Measurements from ENCODE around the gene KDM4B. TPM values are rescaled to one million over a fixed set of nuclear protein-coding genes. Genes with fewer than 3 reads are reported as not detected.

Gene KDM4B
- total RNA-seq, 1 donor from 2014 or later, result 38.9 TPM

DNA sequence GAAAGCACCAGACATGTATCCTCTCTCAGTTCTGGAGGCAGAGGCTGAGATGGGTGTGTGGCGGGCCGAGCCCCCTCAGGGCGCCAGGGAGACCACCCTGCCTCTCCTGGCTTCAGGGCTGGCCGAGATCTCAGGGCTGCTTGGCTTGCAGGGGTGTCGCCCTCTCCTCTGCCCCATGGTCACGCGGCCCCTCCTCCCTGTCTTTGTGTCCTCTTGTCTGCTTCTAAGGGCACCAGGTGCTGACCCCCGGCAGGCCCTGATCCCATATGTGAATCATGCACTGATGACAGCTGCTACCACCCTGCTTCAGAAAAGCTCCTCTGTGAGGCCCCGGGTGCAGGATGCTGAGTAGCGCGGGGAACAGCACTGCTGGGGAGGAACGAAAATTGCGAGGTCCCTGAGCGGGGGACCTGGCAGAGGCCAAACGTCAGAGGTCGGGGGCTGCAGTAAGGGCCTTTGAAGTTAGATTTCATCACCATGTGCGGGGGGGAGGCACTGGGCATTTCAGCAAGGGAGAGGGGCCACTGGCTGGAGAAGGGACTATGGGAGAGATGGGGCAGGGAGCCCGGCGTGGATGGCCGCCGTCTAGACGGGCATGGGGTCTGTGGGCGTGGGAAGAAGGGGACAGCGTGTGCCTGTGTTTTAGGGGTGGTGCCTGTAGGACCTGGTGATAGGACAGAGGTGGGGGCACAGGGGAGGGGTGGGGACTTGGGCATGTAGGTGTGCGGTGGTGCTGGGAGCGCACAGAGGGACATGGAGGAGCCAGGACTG is 125.2 kb downstream of the KDM4B start:
- H3K27ac Mint-ChIP-seq, result no peak overlapping the region
- no peak overlapping the region for H3K4me3 Mint-ChIP-seq
- no peak for DNase-seq (ENCODE audit: low spot score)
- H3K4me1 Mint-ChIP-seq (ENCODE audit: low read depth), result no peaks in the 10 kb centered on the region
- H3K36me3 Mint-ChIP-seq (ENCODE audit: low read depth), result peaks cover 24% of the 10 kb centered on the region
- intact Hi-C loops (cut with micrococcal nuclease), result no loop called here
- peaks cover 19% of the 10 kb centered on the region for H3K9me3 Mint-ChIP-seq
- H3K27me3 Mint-ChIP-seq (ENCODE audit: insufficient read depth), result no peaks in the 10 kb centered on the region

- Mint-ChIP-seq H3K4me1 (ENCODE audit: low read depth) (no peaks in the 10 kb centered on the region), H3K9me3 (peaks cover 27% of the 10 kb centered on the region), H3K36me3 (ENCODE audit: low read depth) (peaks cover 32% of the 10 kb centered on the region), H3K27ac (no peak overlapping the region), H3K27me3 (ENCODE audit: insufficient read depth) (no peaks in the 10 kb centered on the region), H3K4me3 (no peak overlapping the region)
- intact Hi-C loops (cut with micrococcal nuclease), result no loop called here
- no peak for DNase-seq (ENCODE audit: low spot score)
Measured at GRCh38 chr19:5094768-5095567, 126.1 kb downstream of the KDM4B start.

GRCh38 chr19:5095568-5095850 is 126.6 kb downstream of the KDM4B start:
- Mint-ChIP-seq H3K27me3 (ENCODE audit: insufficient read depth) (no peaks in the 10 kb centered on the region), H3K4me1 (ENCODE audit: low read depth) (no peaks in the 10 kb centered on the region), H3K9me3 (peaks cover 33% of the 10 kb centered on the region), H3K4me3 (no peak overlapping the region), H3K36me3 (ENCODE audit: low read depth) (peaks cover 38% of the 10 kb centered on the region), H3K27ac (no peak overlapping the region)
- intact Hi-C loops (cut with micrococcal nuclease), result no loop called here
- DNase-seq (ENCODE audit: low spot score), result no peak

DNA sequence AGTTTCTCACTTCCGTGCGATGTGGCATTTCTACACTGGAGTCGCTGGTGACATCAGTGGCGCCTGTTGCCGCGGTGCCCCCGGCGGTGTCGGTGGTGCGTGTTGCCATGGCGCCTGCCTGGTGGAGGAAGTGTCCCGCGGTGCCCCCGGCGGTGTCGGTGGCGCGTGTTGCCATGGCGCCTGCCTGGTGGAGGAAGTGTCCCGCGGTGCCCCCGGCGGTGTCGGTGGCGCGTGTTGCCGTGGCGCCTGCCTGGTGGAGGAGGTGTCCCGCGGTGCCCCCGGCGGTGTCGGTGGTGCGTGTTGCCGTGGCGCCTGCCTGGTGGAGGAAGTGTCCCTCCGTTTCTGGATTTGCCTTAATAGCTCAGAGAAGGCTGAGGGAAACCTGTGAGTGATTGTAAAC is 127.6 kb downstream of the KDM4B start:
- H3K4me1 Mint-ChIP-seq (ENCODE audit: low read depth), result no peaks in the 10 kb centered on the region
- intact Hi-C loops (cut with micrococcal nuclease), result no loop called here
- H3K4me3 Mint-ChIP-seq, result no peak overlapping the region
- H3K36me3 Mint-ChIP-seq (ENCODE audit: low read depth), result peaks cover 44% of the 10 kb centered on the region
- H3K27ac Mint-ChIP-seq, result no peak overlapping the region
- DNase-seq (ENCODE audit: low spot score), result no peak
- H3K9me3 Mint-ChIP-seq, result peaks cover 39% of the 10 kb centered on the region
- no peaks in the 10 kb centered on the region for H3K27me3 Mint-ChIP-seq (ENCODE audit: insufficient read depth)

DNA sequence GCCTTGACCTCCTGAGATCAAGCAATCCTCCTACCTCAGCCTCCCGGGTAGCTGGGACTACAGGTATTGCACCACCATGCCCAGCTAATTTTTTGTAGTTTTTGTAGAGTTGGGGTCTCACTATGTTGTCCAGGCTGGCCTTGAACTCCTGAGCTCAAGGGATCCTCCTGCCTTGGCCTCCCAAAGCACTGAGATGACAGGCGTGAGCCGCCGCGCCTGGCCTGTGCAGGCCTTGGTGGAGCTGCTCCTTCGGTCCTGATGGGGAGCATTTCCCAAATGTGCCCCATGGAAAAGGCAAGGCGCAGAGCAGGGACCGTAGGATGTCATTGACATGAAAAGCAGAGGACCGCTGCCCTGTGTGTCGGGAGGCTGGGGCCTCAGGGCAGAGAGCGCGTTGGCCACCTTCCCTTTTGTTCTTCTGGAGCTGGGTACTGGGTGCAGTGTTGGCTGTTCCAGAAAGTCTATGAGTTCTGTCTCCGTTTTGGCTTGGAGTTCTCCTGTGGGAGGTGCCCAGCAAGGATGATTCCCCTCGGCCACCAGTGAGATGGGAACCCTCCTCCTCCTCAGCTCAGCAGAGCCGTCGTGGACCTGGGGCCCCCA is 128.5 kb downstream of the KDM4B start:
- intact Hi-C loops (cut with micrococcal nuclease), result no loop called here
- no peak for DNase-seq (ENCODE audit: low spot score)
- H3K4me3 Mint-ChIP-seq, result no peak overlapping the region
- H3K4me1 Mint-ChIP-seq (ENCODE audit: low read depth), result no peaks in the 10 kb centered on the region
- H3K9me3 Mint-ChIP-seq, result peaks cover 39% of the 10 kb centered on the region
- H3K27me3 Mint-ChIP-seq (ENCODE audit: insufficient read depth), result no peaks in the 10 kb centered on the region
- H3K36me3 Mint-ChIP-seq (ENCODE audit: low read depth), result peaks cover 44% of the 10 kb centered on the region
- H3K27ac Mint-ChIP-seq, result no peak overlapping the region

DNA sequence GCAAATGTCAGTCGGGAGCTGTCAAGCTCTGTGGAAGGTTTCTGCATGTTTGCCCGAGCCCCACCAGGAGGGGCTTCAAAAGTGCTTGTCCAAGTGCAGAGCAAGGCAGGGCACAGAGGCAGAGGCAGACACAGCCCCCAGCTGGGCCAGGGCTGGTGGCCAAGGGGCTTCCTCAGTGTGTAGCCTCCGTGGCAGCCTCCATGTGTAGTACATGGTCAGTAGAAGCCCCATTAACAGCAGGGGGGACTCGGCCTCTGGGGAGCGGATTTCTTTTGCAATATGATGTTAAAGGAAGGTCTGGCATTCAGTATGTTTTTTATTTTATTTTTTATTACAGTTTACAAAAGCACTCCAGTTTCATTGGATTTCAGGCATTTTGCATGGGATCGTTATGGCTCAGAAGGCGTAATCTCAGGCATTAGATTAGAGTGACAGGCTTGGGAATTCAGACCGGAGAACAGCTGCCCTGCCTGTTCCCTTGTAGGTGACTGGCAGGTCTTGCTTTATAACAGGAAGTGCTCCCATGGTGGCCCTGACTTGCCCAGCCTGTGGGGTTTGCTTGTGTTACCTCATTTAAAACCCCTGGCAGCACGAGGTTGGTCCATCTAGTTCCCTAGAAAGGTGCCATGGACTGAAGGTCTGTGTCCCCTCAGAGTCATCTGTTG is 129.2 kb downstream of the KDM4B start:
- Mint-ChIP-seq H3K27ac (no peak overlapping the region), H3K4me1 (ENCODE audit: low read depth) (no peaks in the 10 kb centered on the region), H3K9me3 (peaks cover 39% of the 10 kb centered on the region), H3K27me3 (ENCODE audit: insufficient read depth) (no peaks in the 10 kb centered on the region), H3K36me3 (ENCODE audit: low read depth) (peaks cover 44% of the 10 kb centered on the region), H3K4me3 (no peak overlapping the region)
- no peak for DNase-seq (ENCODE audit: low spot score)
- intact Hi-C loops (cut with micrococcal nuclease), result no loop called here

DNA sequence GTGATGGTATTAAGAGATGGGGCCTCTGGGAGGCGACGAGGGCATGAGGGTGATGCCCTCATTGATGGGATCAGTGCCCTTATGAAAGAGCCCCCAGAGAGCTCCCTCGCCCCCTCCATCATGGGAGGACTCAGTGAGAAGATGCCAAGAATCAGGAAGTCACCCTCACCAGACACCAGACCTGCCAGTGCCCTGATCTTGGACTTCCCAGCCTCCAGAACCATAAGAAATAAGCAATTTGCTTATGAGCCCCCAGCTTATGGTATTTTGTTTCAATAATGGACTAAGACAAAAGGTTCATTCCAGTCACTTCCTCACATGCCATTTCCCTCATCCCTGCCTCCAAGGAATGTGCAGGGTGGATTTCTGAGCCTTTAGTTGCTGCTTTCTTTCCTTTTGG is 129.7 kb downstream of the KDM4B start:
- H3K4me3 Mint-ChIP-seq, result no peak overlapping the region
- no peak for DNase-seq (ENCODE audit: low spot score)
- intact Hi-C loops (cut with micrococcal nuclease), result no loop called here
- no peaks in the 10 kb centered on the region for H3K27me3 Mint-ChIP-seq (ENCODE audit: insufficient read depth)
- H3K9me3 Mint-ChIP-seq, result peaks cover 39% of the 10 kb centered on the region
- H3K4me1 Mint-ChIP-seq (ENCODE audit: low read depth), result no peaks in the 10 kb centered on the region
- H3K27ac Mint-ChIP-seq, result no peak overlapping the region
- peaks cover 41% of the 10 kb centered on the region for H3K36me3 Mint-ChIP-seq (ENCODE audit: low read depth)

DNA sequence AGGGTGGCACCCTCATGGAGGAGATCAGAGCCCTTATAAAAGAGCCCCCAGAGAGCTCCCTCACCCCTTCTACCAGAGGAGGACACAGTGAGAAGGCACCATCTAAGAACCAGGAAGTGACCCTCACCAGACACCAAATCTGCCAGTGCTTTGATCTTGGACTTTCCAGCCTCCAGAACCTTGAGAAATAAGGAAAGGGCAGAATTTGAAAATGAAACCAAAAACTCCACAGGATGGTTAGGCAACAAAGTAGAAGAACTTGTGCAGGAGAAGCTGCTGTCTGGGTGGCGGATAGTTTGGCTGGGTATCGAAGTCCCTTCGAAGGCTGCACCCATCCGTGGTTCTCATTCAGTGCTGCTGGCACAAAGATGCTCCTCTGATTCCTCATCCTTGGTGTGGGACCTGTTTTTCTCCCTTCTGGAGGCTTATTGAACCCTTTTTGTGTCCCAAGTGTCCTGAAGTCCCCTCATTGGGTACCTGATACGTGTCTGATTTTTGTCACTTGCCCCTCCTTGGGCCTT is 130.8 kb downstream of the KDM4B start:
- no peak overlapping the region for H3K27ac Mint-ChIP-seq
- peaks cover 41% of the 10 kb centered on the region for H3K36me3 Mint-ChIP-seq (ENCODE audit: low read depth)
- H3K4me3 Mint-ChIP-seq, result no peak overlapping the region
- H3K27me3 Mint-ChIP-seq (ENCODE audit: insufficient read depth), result no peaks in the 10 kb centered on the region
- no peaks in the 10 kb centered on the region for H3K4me1 Mint-ChIP-seq (ENCODE audit: low read depth)
- no peak for DNase-seq (ENCODE audit: low spot score)
- intact Hi-C loops (cut with micrococcal nuclease), result no loop called here
- H3K9me3 Mint-ChIP-seq, result peaks cover 39% of the 10 kb centered on the region

DNA sequence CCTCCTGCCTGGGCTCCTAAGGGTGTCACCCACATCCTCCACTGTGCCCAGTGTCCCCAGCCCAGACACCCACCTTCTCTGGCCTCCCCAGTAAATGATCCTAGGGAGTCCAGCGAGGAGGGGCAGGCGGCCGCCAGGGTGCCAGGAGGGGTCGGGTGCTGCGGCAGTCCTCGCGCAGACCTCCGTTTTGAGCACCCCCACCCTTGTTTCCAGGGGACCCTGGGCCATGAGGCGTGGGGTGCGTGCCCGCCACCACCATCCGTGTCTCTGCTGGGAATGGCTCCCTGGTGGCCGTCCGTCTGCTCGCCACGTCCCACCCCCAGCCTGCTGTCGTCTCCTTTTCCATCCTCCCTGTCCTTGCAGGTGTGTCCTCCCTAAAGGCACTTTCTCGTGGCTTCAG is 133.0 kb downstream of the KDM4B start:
- no peaks in the 10 kb centered on the region for H3K4me1 Mint-ChIP-seq (ENCODE audit: low read depth)
- intact Hi-C loops (cut with micrococcal nuclease), result no loop called here
- no peak overlapping the region for H3K4me3 Mint-ChIP-seq
- no peak for DNase-seq (ENCODE audit: low spot score)
- H3K9me3 Mint-ChIP-seq, result peaks cover 36% of the 10 kb centered on the region
- H3K36me3 Mint-ChIP-seq (ENCODE audit: low read depth), result peaks cover 41% of the 10 kb centered on the region
- H3K27me3 Mint-ChIP-seq (ENCODE audit: insufficient read depth), result no peaks in the 10 kb centered on the region
- H3K27ac Mint-ChIP-seq, result no peak overlapping the region

- Mint-ChIP-seq H3K27ac (no peak overlapping the region), H3K9me3 (peaks cover 30% of the 10 kb centered on the region), H3K4me3 (no peak overlapping the region), H3K36me3 (ENCODE audit: low read depth) (peaks cover 35% of the 10 kb centered on the region), H3K4me1 (ENCODE audit: low read depth) (no peaks in the 10 kb centered on the region), H3K27me3 (ENCODE audit: insufficient read depth) (no peaks in the 10 kb centered on the region)
- intact Hi-C loops (cut with micrococcal nuclease), result no loop called here
- DNase-seq (ENCODE audit: low spot score), result no peak
Measured at GRCh38 chr19:5102520-5102919, 133.6 kb downstream of the KDM4B start.

DNA sequence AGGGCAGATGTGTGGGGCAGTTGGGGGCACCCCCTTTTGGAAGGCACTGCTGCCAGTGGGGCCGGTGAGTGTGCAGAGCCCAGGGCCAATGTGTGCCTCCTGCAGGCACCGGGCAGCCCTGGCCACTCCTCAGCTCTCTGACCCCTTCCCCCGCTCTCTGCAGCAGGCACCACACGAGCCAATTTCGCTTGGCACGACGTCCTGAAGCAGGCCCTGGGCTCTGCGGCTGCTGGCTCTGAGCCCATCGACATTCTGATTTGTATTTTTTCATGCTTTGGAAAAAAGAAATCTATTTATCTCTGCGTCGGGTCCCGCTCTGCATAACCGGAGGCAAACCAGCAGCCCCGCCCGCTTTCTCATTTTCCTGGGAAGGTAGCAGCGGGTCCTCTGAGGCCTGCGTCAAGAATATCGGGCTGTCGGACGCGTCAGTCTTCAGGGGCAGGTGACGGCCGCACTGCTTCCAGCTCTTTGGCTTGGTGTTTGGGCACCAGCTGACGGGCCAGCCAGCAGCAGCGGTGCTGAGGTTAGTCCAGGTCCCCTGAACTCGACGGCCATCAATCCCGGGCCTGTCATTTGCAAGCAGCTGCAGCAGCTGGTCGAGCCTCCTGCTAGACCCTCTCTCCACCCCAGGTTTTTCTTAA is 134.3 kb downstream of the KDM4B start:
- no peak for DNase-seq (ENCODE audit: low spot score)
- Mint-ChIP-seq H3K4me1 (ENCODE audit: low read depth) (no peaks in the 10 kb centered on the region), H3K27me3 (ENCODE audit: insufficient read depth) (no peaks in the 10 kb centered on the region), H3K4me3 (no peak overlapping the region), H3K36me3 (ENCODE audit: low read depth) (peaks cover 32% of the 10 kb centered on the region), H3K27ac (no peak overlapping the region), H3K9me3 (peaks cover 26% of the 10 kb centered on the region)
- intact Hi-C loops (cut with micrococcal nuclease), result no loop called here

DNA sequence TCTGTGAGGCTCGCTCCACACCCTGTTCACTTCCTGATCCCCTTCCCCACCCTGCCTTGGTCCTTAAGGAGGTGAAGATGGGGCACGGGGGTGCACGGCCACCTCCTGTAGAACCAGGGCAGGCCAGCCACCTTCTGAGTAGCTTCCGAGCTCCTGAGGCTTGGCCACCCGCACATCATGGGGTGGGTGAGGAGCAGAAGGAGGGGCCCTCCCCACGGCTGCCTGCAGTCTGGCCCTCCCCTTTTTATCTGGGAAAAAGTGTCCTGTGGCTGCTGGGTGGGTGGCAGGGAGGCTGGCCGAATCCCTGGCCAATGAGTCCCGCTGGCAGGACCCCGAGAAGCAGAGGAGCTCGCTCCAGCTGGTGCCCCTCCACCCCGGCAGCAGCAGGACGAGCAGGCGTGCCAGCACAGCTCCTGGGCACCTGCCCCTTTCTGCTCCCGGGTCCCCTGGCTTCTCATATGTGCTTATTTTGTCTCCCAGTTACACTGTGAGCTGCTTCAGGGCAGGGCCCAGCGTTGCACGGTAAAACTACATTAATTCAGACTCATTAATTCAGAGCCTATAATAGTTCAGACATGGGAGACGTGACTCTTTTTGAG is 135.0 kb downstream of the KDM4B start:
- Mint-ChIP-seq H3K4me1 (ENCODE audit: low read depth) (no peaks in the 10 kb centered on the region), H3K27ac (no peak overlapping the region), H3K27me3 (ENCODE audit: insufficient read depth) (no peaks in the 10 kb centered on the region), H3K4me3 (no peak overlapping the region), H3K9me3 (peaks cover 22% of the 10 kb centered on the region), H3K36me3 (ENCODE audit: low read depth) (peaks cover 24% of the 10 kb centered on the region)
- intact Hi-C loops (cut with micrococcal nuclease), result no loop called here
- no peak for DNase-seq (ENCODE audit: low spot score)

Measured in activated T-helper 1 cell treated with anti-CD3 and anti-CD28 coated beads, Interleukin-12 subunit alpha, Interleukin-12 subunit beta, Interleukin-2, Interleukin-4 antibody, amounts not matched to agents 30 ng/mL and 10 ng/mL and 1 ng/mL, durations not matched to agents 14 hours and 24 hours and 36 hours (primary cell).